Suprapubic skin (tissue), 3 donors: ENCODE results near the gene EOMES.

ENCODE experiments used
- CTCF ChIP-seq, 2 donors: fragments of 200-600 bp in 1 of 2; fragments of 450-650 bp in 1 of 2; sonication (generic) in 1 of 2; IDR thresholded peaks; one replicate each; pipeline ENCODE4 v1.5.1; 2016 to 2019; ENCODE audit warnings: antibody characterized with exemption in 2 of 2, mild to moderate bottlenecking in 1 of 2, moderate library complexity in 1 of 2
- POLR2A ChIP-seq, 2 donors: fragments of 450-650 bp; IDR thresholded peaks; one replicate each; pipeline ENCODE4 v1.6.1; 2017; ENCODE audit warnings: antibody characterized with exemption in 2 of 2, mild to moderate bottlenecking in 2 of 2, moderate library complexity in 2 of 2

GRCh38 chr3:27746838-27747237 is 24.7 kb upstream of the EOMES start:
- TF ChIP-seq CTCF (IDR thresholded peaks at IDR 0.05): no peak
- no peak for TF ChIP-seq POLR2A (IDR thresholded peaks at IDR 0.05)
